PC-3 (cell line): ENCODE measurements around the gene ARMH4. TPM values are rescaled to one million over a fixed set of nuclear protein-coding genes. Genes with fewer than 3 reads are reported as not detected.

Source experiments
- ATAC-seq: fragments of 200-7000 bp; cut with Tn5 transposase; 2 replicates; pipeline ENCODE4 v1.9.1; 2020; ENCODE audit warnings: mild to moderate bottlenecking, moderate library complexity
- BruUV-seq: library from RNA; stranded (reverse); fragments of 400-500 nt; replicated peaks from 2 replicates; lab custom pipeline; 2021; lab: Mats Ljungman, UMichigan
- CTCF ChIA-PET: fragments of 300-600 bp; sonication (Branson Sonifier 250); formaldehyde crosslinking; loops from one replicate; lab custom pipeline; 2022; ENCODE audit warnings: antibody characterized with exemption; lab: Charles Lee
- POLR2A ChIA-PET: fragments of 300-600 bp; sonication (Branson Sonifier 250); formaldehyde crosslinking; loops from one replicate; lab custom pipeline; 2022; ENCODE audit warnings: antibody characterized with exemption; ENCODE audit not compliant: unreplicated experiment; lab: Charles Lee
- DNase-seq: peaks from one replicate; pipeline ENCODE4 v3.0.0-alpha.2; 2015
- H2AFZ ChIP-seq: fragments of 300-600 bp; sonication (generic); 2 replicates; pipeline ENCODE4 v1.6.0; 2016; ENCODE audit warnings: antibody characterized with exemption, low read length
- H3F3A ChIP-seq: fragments of 300-600 bp; sonication (generic); one replicate; pipeline ENCODE4 v1.6.0; 2017; ENCODE audit warnings: antibody characterized with exemption, low read length, control low read depth, mild to moderate bottlenecking; ENCODE audit not compliant: unreplicated experiment
- H3K27ac ChIP-seq: fragments of 300-600 bp; sonication (generic); 2 replicates; pipeline ENCODE4 v1.5.1; 2016; ENCODE audit warnings: mild to moderate bottlenecking, low read length
- H3K27me3 ChIP-seq: fragments of 300-600 bp; sonication (generic); 2 replicates; pipeline ENCODE4 v1.6.1; 2016; ENCODE audit warnings: low read length, mixed read lengths
- H3K36me3 ChIP-seq: fragments of 300-600 bp; sonication (generic); 2 replicates; pipeline ENCODE4 v1.6.1; 2016; ENCODE audit warnings: low read depth, mixed run types, low read length, mixed read lengths
- H3K4me1 ChIP-seq: fragments of 300-600 bp; sonication (generic); 2 replicates; pipeline ENCODE4 v1.5.1; 2016; ENCODE audit warnings: low read length; ENCODE audit not compliant: insufficient read depth
- H3K4me2 ChIP-seq: fragments of 300-600 bp; sonication (generic); 2 replicates; pipeline ENCODE4 v1.6.0; 2016; ENCODE audit warnings: low read length
- H3K4me3 ChIP-seq: fragments of 300-600 bp; sonication (generic); 2 replicates; pipeline ENCODE4 v1.5.1; 2016; ENCODE audit warnings: mild to moderate bottlenecking, low read length, mixed read lengths
- H3K79me2 ChIP-seq: fragments of 300-600 bp; sonication (generic); 2 replicates; pipeline ENCODE4 v1.6.1; 2017; ENCODE audit warnings: low read length, mixed read lengths
- H3K9ac ChIP-seq: fragments of 300-600 bp; sonication (generic); 2 replicates; pipeline ENCODE4 v1.6.0; 2016; ENCODE audit warnings: mild to moderate bottlenecking, low read length
- H3K9me2 ChIP-seq: fragments of 300-600 bp; sonication (generic); replicated peaks from 2 replicates; pipeline ENCODE4 v1.6.1; 2016; ENCODE audit warnings: mixed run types, low read length, mixed read lengths
- H3K9me3 ChIP-seq: fragments of 300-600 bp; sonication (generic); 2 replicates; pipeline ENCODE4 v1.6.1; 2016; ENCODE audit warnings: low read length, mixed read lengths
- H4K20me1 ChIP-seq: fragments of 300-600 bp; sonication (generic); 2 replicates; pipeline ENCODE4 v1.6.1; 2016; ENCODE audit warnings: low read length, mixed read lengths
- EZH2 ChIP-seq: fragments of 300-600 bp; sonication (generic); IDR thresholded peaks from one replicate; pipeline ENCODE4 v1.6.1; 2017; ENCODE audit warnings: antibody characterized with exemption, mild to moderate bottlenecking, low read length; ENCODE audit not compliant: unreplicated experiment
- EZH2phosphoT487 ChIP-seq: fragments of 300-600 bp; sonication (generic); IDR thresholded peaks from 2 replicates; pipeline ENCODE4 v1.6.1; 2018; ENCODE audit warnings: mild to moderate bottlenecking, antibody characterized with exemption, low read length, borderline replicate concordance
- intact Hi-C: fragments of 100-400 bp; cut with micrococcal nuclease; formaldehyde crosslinking; loops from 2 replicates; pipeline ENCODE4 v1.9.0; 2023
- total RNA-seq: library from RNA; depleted of rRNA; stranded (reverse); fragments of >200 nt; gene quantifications from 2 replicates; pipeline ENCODE4 v1.2.3, GENCODE V29; 2014
- TF ChIP-seq, protein P1 (sequence below): fragments of 300-600 bp; sonication (generic); conservative IDR thresholded peaks from 2 replicates; pipeline ENCODE4 v1.5.1; 2017; ENCODE audit warnings: antibody characterized with exemption, low read depth, mild to moderate bottlenecking, low read length

The ARMH4 gene
- total RNA-seq, 1 experiment from 2014 or later, result 2.6 TPM

DNA sequence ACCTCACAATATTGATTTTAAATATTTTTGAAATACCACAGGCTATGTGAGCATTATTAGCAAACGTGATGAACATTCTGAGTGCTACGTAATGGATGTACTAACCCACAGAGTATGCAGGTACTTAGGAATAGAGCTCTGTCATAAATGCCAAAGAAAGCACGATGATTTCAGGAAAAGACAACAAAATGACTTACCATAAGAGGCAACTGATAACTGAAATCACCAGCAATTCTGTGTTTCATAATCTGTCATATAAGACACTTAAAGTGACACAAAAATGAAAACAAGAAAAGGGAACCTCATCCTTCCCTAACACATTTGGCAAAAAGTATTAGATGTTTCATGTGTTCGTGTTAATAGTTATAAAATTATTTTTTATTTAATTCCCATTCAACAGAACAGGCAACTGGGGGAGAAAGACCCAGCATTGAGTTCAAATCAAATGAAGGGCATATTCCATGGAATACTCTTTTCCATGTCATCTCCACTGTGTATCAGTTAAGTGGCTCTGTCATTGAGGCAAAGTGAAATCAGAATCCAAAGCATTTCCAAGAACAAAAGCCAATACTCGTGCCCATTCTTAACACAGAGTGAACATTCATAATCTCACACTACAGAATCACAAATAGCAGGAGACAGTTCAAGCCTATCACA lies 30.4 kb downstream of the ARMH4 start:
- POLR2A ChIA-PET, result no interaction called here
- ATAC-seq (peak; percentile 28), DNase-seq (no peak)
- peaks cover 23% of the 10 kb centered on the region for H3K4me1 ChIP-seq
- H3K27ac ChIP-seq, result no peak overlapping the region
- H3K79me2 ChIP-seq, result no peaks in the 10 kb centered on the region
- H3K9me2 ChIP-seq, result no peaks in the 10 kb centered on the region
- H3K4me3 ChIP-seq, result no peak overlapping the region
- no peaks in the 10 kb centered on the region for H3F3A ChIP-seq
- H2AFZ ChIP-seq, result no peak overlapping the region
- TF ChIP-seq, protein P1, sequence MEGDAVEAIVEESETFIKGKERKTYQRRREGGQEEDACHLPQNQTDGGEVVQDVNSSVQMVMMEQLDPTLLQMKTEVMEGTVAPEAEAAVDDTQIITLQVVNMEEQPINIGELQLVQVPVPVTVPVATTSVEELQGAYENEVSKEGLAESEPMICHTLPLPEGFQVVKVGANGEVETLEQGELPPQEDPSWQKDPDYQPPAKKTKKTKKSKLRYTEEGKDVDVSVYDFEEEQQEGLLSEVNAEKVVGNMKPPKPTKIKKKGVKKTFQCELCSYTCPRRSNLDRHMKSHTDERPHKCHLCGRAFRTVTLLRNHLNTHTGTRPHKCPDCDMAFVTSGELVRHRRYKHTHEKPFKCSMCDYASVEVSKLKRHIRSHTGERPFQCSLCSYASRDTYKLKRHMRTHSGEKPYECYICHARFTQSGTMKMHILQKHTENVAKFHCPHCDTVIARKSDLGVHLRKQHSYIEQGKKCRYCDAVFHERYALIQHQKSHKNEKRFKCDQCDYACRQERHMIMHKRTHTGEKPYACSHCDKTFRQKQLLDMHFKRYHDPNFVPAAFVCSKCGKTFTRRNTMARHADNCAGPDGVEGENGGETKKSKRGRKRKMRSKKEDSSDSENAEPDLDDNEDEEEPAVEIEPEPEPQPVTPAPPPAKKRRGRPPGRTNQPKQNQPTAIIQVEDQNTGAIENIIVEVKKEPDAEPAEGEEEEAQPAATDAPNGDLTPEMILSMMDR, result no peak
- no peak for TF ChIP-seq EZH2
- TF ChIP-seq EZH2phosphoT487, result no peak
- no TSS peak for BruUV-seq
- H3K27me3 ChIP-seq, result no peaks in the 10 kb centered on the region
- H3K4me2 ChIP-seq, result peak overlapping the region; percentile 1; the same call in 1 of the 2 replicates
- H4K20me1 ChIP-seq, result no peaks in the 10 kb centered on the region
- no peaks in the 10 kb centered on the region for H3K36me3 ChIP-seq
- CTCF ChIA-PET, result no interaction called here
- intact Hi-C loops, result no loop called here
- peaks cover 7% of the 10 kb centered on the region for H3K9me3 ChIP-seq
- no peak overlapping the region for H3K9ac ChIP-seq

DNA sequence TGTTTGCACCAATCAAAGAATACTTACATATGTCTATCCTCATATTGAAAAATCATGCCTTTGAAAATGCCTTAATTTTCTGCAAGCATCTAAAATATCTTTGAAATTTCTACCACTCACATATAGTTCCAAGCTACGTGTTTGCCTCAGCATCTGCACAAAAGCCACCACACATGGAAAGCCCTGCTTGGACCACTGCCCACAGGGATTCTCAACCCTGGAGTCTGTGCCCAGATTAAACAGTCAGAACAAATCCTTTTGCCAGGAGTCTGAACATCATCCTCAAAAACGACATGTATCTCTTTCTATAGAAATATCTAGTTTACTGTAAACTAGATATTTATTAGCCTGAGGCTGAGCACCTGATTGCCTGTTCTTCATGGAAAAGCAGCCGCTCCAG lies 32.6 kb downstream of the ARMH4 start:
- no TSS peak for BruUV-seq
- no peaks in the 10 kb centered on the region for H3F3A ChIP-seq

More for the DNA sequence above, 32.6 kb downstream of the ARMH4 start:
- POLR2A ChIA-PET, result no interaction called here
- CTCF ChIA-PET, result no interaction called here
- H3K27ac ChIP-seq, result no peak overlapping the region
- H3K9me2 ChIP-seq, result no peaks in the 10 kb centered on the region
- H3K4me3 ChIP-seq, result no peak overlapping the region
- no peak overlapping the region for H2AFZ ChIP-seq
- TF ChIP-seq EZH2 (no peak), EZH2phosphoT487 (no peak)
- TF ChIP-seq, protein P1, result no peak
- no peak for DNase-seq
- H3K79me2 ChIP-seq, result no peaks in the 10 kb centered on the region
- H3K4me1 ChIP-seq, result peaks cover 23% of the 10 kb centered on the region
- H3K27me3 ChIP-seq, result peaks cover under 1% of the 10 kb centered on the region; the same call in 1 of the 2 replicates
- no peak overlapping the region for H3K4me2 ChIP-seq
- intact Hi-C loops, result no loop called here
- no peak overlapping the region for H3K9ac ChIP-seq
- no peaks in the 10 kb centered on the region for H4K20me1 ChIP-seq
- no peaks in the 10 kb centered on the region for H3K36me3 ChIP-seq
- H3K9me3 ChIP-seq, result no peaks in the 10 kb centered on the region
- ATAC-seq, result no peak
